ENCODE data around the gene HLA-DPA1. TPM values are rescaled to one million over a fixed set of nuclear protein-coding genes. Genes with fewer than 3 reads are reported as not detected.

Gene HLA-DPA1
- total RNA-seq, 1 donor from 2014 or later: 285 TPM

GRCh38 chr6:33108307-33108706 lies 34.9 kb upstream of the HLA-DPA1 start:
- no peak for DNase-seq (ENCODE audit: low spot score in 2 of 2)
- no peak for TF ChIP-seq CTCF (IDR thresholded peaks at IDR 0.05)
- no peaks in the 10 kb centered on the region for H3K36me3 ChIP-seq
- H3K4me3 ChIP-seq: no peak overlapping the region
- intact Hi-C loops (cut with DNase I): no loop called here
- no peaks in the 10 kb centered on the region for H3K4me1 ChIP-seq
- H3K9me3 ChIP-seq: no peaks in the 10 kb centered on the region
- H3K27ac ChIP-seq: no peak overlapping the region
- no peaks in the 10 kb centered on the region for H3K27me3 ChIP-seq

GRCh38 chr6:33107641-33108040 lies 34.2 kb upstream of the HLA-DPA1 start:
- Histone ChIP-seq H3K4me1 (no peaks in the 10 kb centered on the region), H3K36me3 (no peaks in the 10 kb centered on the region), H3K27ac (no peak overlapping the region), H3K9me3 (no peaks in the 10 kb centered on the region), H3K4me3 (no peak overlapping the region), H3K27me3 (no peaks in the 10 kb centered on the region)
- intact Hi-C loops (cut with DNase I): no loop called here
- no peak for DNase-seq (ENCODE audit: low spot score in 2 of 2)
- no peak for TF ChIP-seq CTCF (IDR thresholded peaks at IDR 0.05)

DNA sequence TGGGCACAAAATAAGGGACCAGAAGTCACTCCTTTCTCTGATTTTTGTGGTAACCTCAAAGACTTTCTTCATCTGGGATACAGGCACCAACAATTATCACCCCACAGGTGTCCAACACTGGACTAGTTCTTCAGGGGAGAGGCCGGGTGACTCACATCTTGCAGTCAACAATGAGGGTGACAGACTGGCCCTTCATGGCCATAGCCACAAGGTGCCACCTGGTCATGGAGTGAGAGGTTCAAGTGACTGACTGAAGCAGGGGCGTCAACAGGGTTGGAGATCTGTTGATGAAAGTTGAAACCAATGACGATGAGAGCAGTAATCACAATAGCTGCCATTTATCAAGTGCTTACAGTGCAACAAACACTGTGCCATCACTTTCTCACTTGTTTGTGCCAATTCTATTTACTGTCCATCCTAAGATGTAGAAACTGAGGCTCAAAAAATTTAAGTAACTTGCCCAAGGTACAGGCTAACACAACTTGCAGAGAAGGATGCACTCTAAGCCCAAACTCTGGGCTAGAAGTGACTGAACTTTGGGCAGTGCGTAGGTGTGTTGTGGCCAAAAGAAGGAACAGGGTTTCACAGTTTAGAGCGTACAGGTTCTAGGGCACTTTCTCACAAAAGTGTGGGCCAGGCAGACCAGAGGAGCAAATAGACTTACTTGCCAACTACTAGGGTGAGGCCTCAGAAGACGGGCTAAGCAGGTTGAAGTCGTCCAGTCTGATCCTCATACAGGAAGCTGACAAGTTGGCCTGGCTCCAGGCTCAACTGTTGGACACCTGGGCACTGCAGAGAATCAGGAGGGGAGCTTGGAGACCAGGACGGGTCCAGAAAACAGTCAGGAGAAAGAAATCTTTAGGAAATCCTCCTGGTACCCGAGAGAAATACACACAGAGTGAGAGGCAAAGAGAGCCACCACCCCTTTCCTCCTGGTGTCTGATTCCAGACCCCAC lies 32.7 kb upstream of the HLA-DPA1 start:
- peaks cover 0 to 2% of the 10 kb centered on the region in 2 donors for H3K9me3 ChIP-seq
- DNase-seq (ENCODE audit: low spot score in 2 of 2): no peak
- intact Hi-C loops (cut with DNase I): no loop called here
- H3K36me3 ChIP-seq: no peaks in the 10 kb centered on the region
- H3K4me1 ChIP-seq: no peaks in the 10 kb centered on the region
- H3K4me3 ChIP-seq: no peak overlapping the region
- H3K27me3 ChIP-seq: no peaks in the 10 kb centered on the region
- no peak for TF ChIP-seq CTCF (IDR thresholded peaks at IDR 0.05)
- H3K27ac ChIP-seq: no peak overlapping the region

GRCh38 chr6:33105386-33105785 lies 31.9 kb upstream of the HLA-DPA1 start:
- no peak for TF ChIP-seq CTCF (IDR thresholded peaks at IDR 0.05)
- Histone ChIP-seq H3K27me3 (no peaks in the 10 kb centered on the region), H3K27ac (no peak overlapping the region), H3K9me3 (peaks cover 0 to 10% of the 10 kb centered on the region in 2 donors), H3K4me3 (no peak overlapping the region), H3K4me1 (no peaks in the 10 kb centered on the region), H3K36me3 (no peaks in the 10 kb centered on the region)
- no peak for DNase-seq (ENCODE audit: low spot score in 2 of 2)
- intact Hi-C loops (cut with DNase I): no loop called here

DNA sequence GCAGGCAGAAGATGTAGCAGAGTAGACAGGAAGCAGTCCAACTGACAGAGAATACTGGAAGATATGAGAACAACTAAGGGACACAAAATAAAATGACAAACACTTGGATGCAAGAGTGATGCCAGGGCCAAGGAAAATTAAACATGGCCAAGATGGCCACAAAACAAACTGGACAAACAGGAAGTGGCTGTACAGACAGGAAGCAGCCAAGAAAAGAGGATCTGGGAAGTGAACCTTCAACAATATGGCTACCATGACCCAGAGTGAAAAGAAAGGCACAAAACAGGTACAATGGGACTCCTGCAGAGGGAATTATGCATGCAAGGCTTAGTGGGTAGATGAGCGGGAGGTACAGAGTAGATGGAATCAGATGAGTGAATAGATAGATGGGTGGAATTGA lies 31.4 kb upstream of the HLA-DPA1 start:
- no peak for DNase-seq (ENCODE audit: low spot score in 2 of 2)
- no peaks in the 10 kb centered on the region for H3K36me3 ChIP-seq
- intact Hi-C loops (cut with DNase I): no loop called here
- H3K27me3 ChIP-seq: no peaks in the 10 kb centered on the region
- TF ChIP-seq CTCF (IDR thresholded peaks at IDR 0.05): no peak
- H3K4me1 ChIP-seq: no peaks in the 10 kb centered on the region
- no peak overlapping the region for H3K27ac ChIP-seq
- peaks cover 0 to 12% of the 10 kb centered on the region in 2 donors for H3K9me3 ChIP-seq
- no peak overlapping the region for H3K4me3 ChIP-seq
